NT2/D1 (cell line): Measurements from ENCODE around the gene TRABD2B.

ENCODE experiments used
- SUZ12 ChIP-seq: IDR thresholded peaks from 2 replicates; pipeline ENCODE4 v1.6.1; 2011; ENCODE audit not compliant: insufficient read length, insufficient read depth; ENCODE audit errors: extremely low read depth
- YY1 ChIP-seq: IDR thresholded peaks from 2 replicates; pipeline ENCODE4 v1.6.1; 2011; ENCODE audit not compliant: insufficient read length, insufficient read depth

DNA sequence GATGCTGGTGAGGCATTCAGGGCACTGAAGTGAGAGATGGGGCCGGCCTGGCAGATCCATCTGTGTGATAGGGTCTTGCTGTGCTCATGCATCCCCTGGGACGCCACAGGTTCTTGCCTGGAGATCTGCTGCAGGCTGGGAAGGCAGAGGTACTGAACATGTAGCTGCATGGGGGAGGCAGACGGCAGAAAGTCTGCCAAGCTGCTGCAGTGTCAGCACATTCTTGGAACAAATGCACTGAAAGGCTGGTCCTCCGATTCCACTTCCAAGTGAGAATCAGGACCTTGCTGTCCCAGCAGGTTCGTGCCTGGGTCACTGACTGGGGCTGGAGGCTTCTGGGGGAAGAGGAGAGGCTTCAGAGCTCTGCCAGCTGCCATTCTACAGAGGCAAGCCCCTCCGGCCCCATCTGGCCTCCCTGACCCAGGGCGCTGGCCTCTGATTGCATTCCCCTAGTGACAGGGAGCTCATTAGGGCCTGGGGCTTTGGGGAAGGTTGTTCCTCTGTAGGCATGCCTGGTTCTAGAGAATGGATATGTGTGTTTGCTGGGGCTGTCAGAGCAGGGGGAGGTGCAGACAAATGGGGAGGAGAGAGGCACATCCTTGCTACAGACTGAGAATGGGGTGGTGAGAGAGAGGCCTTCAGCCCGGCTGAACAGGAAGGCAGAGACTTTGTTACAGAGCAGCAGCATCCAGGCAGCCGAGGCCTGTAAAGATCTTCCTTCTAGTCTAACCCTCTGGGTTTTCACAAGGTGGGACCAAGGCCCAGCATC, 174.0 kb downstream of the TRABD2B start:
- TF ChIP-seq SUZ12 (no peak), YY1 (no peak)
